ENCODE results near the gene CFAP299.

Gene CFAP299

DNA sequence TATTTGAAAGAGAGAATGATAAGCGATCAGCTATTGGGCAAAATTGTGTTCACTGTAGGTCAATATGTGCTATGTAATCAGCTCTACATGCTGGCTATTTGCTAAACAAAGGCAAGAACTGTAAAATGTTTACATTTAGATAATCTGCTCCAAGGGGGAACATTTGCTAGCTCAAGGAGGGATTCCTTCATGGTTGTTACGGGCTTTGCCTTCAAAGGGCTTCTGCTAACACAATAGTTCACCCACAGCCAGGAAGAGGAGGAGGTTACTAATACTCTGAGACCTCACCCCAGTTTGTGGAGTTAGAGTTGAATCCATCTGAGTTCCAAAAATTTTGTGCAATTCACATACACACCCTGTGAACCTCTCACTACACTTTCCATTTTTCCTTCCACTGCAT is 587.4 kb downstream of the CFAP299 start:
- DNase-seq (ENCODE audit: low read depth in 2 of 2) = no peak

DNA sequence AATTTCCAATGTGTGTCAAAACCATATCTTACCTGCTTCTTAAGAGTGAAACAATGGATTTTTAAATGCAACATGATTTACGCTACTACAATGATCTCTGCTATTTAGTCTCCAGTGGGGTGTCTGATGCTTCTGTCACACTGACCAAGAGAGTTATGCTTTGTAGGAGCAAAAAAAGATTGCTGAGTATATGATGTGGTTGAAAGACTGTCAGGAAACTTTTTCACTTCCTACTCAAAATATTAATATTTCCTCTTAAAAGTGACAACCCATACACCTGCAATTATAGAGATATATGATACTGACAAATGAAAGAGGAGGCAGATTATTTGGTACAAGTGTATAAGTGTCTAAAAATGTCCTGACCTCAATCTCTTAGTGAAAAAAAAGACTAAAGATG is 589.8 kb downstream of the CFAP299 start:
- no peak for DNase-seq (ENCODE audit: low read depth in 2 of 2)

GRCh38 chr4:80926446-80926845 is 590.9 kb downstream of the CFAP299 start:
- no peak for DNase-seq (ENCODE audit: low read depth in 2 of 2)

DNA sequence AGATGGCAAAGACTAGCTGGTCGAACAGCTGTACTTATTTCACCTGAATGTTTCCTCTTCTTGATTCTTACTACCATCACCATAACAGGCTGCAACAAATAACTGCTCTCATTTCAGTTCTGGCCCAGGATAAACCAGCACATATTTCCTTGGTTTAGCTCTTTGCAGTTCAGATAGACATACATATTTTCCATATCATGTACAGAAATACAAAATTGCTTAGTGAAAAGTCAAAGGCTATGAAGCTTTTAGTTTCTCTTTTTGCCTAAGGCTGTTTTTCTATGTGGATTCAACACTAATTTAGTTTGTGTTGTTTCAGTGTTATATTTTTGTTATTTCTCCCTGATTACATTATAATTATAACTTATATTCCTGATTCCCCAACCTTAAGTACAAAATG is 591.4 kb downstream of the CFAP299 start:
- no peak for DNase-seq (ENCODE audit: low read depth in 2 of 2)

- DNase-seq (ENCODE audit: low read depth in 2 of 2) = no peak
Measured at GRCh38 chr4:80927420-80927819, 591.9 kb downstream of the CFAP299 start.

DNA sequence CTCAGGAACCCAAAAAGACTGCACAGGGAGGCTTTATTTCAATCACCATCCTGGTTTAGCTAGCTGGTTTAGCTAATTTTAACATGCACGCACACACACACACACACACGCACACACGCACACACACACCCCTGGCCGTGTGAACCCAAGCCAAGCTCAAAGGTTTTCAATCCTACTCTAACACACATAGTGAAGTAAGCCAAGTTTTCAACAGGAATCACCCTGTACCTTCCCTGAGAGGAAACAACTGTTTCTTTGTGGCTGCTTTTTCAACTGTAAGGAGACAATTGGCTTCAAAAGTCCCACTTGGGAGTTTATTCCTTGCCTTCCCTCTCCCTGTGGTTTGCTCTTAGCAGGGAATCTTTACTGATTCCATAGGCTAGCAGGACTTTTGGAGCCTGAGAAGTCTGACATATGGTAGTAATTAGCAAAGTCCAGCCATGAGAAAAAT is 596.1 kb downstream of the CFAP299 start:
- DNase-seq (ENCODE audit: low read depth in 2 of 2) = no peak

DNA sequence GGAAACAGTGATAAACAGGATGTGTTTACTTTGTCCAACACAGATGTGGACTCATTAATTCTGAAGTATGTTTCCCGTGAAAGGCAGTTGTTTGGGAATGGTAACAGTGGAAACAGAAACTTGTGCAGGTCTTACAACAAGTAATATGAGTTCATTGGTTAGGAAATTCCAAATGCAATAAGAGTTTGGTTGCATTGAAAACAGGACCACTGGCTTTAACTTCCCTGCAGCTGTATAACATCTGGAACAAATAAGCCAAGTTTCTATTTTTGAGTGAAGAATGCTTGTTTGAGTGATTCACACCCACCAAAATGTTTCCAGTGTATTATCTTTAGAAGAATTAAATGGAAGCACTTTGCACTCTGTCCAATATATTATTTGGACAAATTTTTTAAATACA is 612.6 kb downstream of the CFAP299 start:
- DNase-seq (ENCODE audit: low read depth in 2 of 2) = no peak

- DNase-seq (ENCODE audit: low read depth in 2 of 2) = no peak
Measured at GRCh38 chr4:80948995-80949394, 613.5 kb downstream of the CFAP299 start.

DNA sequence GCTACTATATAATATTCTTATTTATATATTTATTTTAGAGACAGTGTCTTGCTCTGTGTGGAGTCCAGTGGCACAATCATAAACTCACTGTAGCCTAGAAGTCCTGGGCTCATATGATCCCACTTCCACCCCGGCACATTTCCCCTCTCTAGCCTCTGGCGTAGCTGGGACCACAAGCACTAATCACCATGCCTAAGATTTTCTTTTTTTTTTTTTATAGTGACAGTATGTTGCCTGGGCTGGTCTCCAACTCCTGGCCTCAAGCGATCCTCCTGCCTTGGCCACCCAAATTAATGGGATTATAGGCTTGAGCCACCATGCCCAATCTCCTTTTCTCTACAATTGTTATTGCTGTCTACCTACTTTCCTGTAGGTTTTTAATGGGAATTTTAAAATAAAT is 620.9 kb downstream of the CFAP299 start:
- no peak for DNase-seq (ENCODE audit: low read depth in 2 of 2)

DNA sequence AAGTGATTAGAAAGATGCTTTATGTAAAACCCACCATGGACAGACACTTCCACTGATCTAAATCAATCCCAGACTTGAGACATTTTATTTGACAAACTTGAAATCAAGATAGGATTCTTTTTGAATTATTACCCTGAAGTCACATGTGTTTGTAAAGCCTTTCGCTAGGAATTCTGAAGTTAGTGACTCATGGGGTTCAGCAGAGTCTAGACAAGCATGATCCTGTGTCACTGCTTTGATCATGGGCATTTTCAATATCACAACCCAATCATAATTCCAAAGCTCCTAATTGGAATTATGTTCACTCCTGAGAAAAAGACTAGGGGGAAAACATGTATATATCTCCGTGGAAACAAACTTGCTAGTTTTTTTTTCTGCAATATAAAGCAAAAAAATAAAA is 627.5 kb downstream of the CFAP299 start:
- DNase-seq (ENCODE audit: low read depth in 2 of 2) = no peak

DNA sequence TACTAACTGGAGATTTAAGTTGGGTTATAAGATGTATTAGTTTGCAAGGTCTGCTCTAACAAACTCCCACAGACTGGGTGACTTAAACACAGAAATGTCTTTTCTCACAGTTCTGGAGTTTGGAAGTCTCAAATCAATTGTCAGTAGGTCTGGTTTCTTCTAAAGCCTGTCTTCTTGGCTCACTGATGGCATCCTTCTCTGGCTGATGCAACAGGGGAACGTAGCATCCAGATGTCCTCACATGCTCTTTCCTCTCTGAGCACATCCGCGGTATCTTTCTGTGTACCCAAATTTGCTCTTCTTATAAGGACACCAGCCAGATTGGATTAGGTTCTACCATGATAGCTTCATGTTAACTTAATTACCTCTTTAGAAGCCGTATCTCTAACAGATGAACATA is 631.8 kb downstream of the CFAP299 start:
- DNase-seq (ENCODE audit: low read depth in 2 of 2) = no peak

DNA sequence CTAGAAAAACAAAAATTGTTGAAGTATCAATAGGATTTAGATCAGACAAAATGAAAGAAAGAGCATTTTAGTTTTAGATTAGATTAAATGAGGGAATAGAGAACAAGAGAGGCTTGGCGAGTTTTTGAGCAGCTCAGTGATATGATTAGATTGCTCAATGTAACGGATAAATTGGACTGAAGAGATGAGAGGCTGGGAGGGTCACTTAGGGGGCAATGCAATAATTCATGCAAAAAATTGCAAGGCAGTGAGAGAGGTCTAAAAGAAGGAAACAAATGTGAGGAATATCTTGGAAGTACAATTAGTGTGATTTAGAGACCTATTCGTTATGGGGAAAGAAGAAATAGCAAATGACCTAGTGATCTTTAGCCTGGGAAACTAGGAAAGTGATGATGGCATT is 644.7 kb downstream of the CFAP299 start:
- no peak for DNase-seq (ENCODE audit: low read depth in 2 of 2)

GRCh38 chr4:80986011-80986410 is 650.5 kb downstream of the CFAP299 start:
- no peak for DNase-seq (ENCODE audit: low read depth in 2 of 2)

DNA sequence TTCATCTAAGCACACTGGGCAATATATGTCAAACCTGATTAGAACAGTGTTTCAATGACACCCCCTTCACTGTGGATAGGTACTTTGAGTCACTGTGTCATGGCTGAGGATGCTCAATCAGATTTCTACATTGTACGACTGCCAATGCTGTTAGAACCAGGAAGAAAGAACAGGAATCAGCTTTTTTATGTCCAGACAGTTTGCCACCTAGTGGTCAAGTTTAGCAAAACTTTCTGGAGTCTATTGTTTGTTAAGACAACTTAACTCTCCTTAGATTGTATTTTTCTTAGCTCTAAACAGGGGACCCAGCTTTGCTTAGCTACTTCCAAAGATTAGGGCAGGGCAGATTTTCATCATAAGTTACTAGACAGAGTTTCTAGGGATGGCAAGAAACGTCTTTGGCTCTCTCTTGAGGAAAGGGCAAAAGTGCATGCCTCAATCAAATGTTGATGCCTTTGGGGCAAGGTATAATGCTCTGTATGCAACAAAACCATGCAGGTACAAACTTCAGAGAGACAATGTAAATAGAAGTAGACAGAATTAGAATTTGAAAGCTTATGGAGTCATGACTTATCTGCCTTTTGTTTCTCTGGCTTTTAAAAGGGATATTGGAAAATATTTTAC is 654.5 kb downstream of the CFAP299 start:
- no peak for DNase-seq (ENCODE audit: low read depth in 2 of 2)

DNA sequence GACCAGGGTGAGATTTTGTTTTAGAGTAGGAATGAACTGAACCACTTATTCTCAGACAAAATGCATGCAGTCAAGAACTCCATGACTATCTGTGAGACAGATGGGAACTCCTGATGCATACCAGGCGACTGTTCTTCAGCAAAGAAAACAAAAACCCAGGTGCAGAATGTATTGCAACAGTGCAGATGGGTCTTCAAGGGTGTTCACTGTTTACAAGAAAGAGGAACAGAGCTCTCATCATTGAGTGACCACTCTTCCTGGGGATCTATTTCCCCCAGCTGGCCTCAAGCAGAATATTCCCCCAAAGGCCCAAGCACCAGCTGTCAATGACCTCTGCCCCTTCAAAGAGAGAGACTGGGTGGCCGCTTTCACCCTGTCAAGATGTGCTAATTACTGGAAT is 655.3 kb downstream of the CFAP299 start:
- no peak for DNase-seq (ENCODE audit: low read depth in 2 of 2)

GRCh38 chr4:80999943-81000342 is 664.4 kb downstream of the CFAP299 start:
- no peak for DNase-seq (ENCODE audit: low read depth in 2 of 2)

DNA sequence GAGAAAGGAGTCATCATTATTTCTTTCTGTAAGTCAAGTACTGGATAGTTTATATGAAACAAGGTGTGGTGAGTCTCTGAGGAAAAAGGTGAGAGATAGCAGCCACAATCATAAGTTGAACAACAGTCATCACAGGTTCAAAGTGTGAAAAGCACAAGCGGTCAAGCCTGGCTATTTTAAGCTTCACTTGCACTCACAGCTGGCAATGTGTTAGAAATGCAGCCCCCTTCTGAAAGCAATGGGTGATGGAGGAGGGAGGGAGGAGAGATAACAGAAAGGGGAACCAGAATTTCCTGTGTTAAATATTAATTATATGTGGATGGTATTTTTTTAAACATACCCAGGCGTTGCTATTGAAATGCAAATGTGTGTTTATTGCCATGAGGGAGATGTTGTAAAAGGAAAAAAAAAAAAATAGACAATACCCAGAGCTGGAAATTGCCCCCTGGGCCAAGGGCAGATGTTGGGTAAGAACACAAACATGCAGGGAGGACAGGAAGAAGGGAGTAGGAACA is 668.1 kb downstream of the CFAP299 start:
- no peak for DNase-seq (ENCODE audit: low read depth in 2 of 2)

DNA sequence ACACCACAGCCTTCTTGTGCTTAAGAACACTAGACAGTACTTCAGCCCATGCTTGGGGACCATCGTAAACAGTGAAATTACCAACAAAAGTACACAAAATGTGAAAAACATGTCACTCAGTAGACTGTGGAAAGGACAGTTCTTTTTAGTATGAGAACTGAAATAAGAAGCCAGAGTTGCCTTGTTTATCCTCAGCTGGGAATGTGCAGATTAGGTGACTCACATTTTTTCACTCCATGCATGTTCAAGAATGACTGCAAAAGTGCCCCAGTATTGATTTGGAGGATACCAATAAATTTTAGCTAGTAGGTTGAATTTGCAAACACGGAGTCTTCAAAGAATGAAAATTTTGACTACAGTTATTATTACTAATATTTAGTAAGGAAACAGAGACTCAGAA is 671.9 kb downstream of the CFAP299 start:
- DNase-seq (ENCODE audit: low read depth in 2 of 2) = no peak

All from stimulated activated CD8-positive, alpha-beta memory T cell treated with anti-CD3 and anti-CD28 coated beads, Interleukin-15, amount 100 ng/mL, for 4 hours (primary cell).